ENCODE results near the gene STX11.

GRCh38 chr6:144234399-144234798 lies 84.1 kb downstream of the STX11 start:
- TF ChIP-seq CTCF (IDR thresholded peaks at IDR 0.05) (no peak), POLR2A (IDR thresholded peaks at IDR 0.05) (no peak)
